Limb (tissue), 2 donors: ENCODE results near the gene PGRMC1.
"Not testable (repeated sequence)": the region's sequence is repeated elsewhere in the genome, so short reads cannot be mapped to it uniquely, and the experiment has no call there.

Source experiments
- DNase-seq, 2 donors: peaks; one replicate each; pipeline ENCODE4 v3.0.0-alpha.2; 2016; ENCODE audit errors: extremely low spot score in 2 of 2

The PGRMC1 gene

GRCh38 chrX:119235872-119236622 lies at the start of gene PGRMC1:
TSS of gene PGRMC1 (plus strand) at chrX:119236285. CDS start at chrX:119236364, 79 bp downstream.
- peak; percentile 74 to 84 for DNase-seq

- no peak for DNase-seq
Observed at GRCh38 chrX:119186763-119187162, 49.3 kb upstream of the PGRMC1 start.

- DNase-seq, result no peak
Observed at GRCh38 chrX:119187298-119187697, 48.8 kb upstream of the PGRMC1 start.

- DNase-seq, result no peak
Observed at GRCh38 chrX:119189115-119189514, 47.0 kb upstream of the PGRMC1 start.

- DNase-seq, result peak in 1 of 2 donors; percentile 30
Observed at GRCh38 chrX:119189595-119189994, 46.5 kb upstream of the PGRMC1 start.

- peak in 1 of 2 donors; percentile 41 for DNase-seq
Observed at GRCh38 chrX:119190091-119190681, 45.9 kb upstream of the PGRMC1 start.

GRCh38 chrX:119190831-119191230 lies 45.3 kb upstream of the PGRMC1 start:
- peak; percentile 50 to 67 for DNase-seq

- no peak for DNase-seq
Observed at GRCh38 chrX:119194621-119195020, 41.5 kb upstream of the PGRMC1 start.

GRCh38 chrX:119201570-119201969 lies 34.5 kb upstream of the PGRMC1 start:
- no peak for DNase-seq

- no peak for DNase-seq
Observed at GRCh38 chrX:119206203-119206602, 29.9 kb upstream of the PGRMC1 start.

GRCh38 chrX:119207483-119207882 lies 28.6 kb upstream of the PGRMC1 start:
- DNase-seq, result not testable (repeated sequence)

GRCh38 chrX:119208401-119209057 lies 27.6 kb upstream of the PGRMC1 start:
- no peak for DNase-seq

- not testable (repeated sequence) for DNase-seq
Observed at GRCh38 chrX:119210931-119211648, 25.0 kb upstream of the PGRMC1 start.

GRCh38 chrX:119211649-119212014 lies 24.5 kb upstream of the PGRMC1 start:
- DNase-seq, result no peak

GRCh38 chrX:119218198-119218597 lies 17.9 kb upstream of the PGRMC1 start:
- DNase-seq, result no peak

GRCh38 chrX:119222932-119223331 lies 13.2 kb upstream of the PGRMC1 start:
- DNase-seq, result no peak

- no peak for DNase-seq
Observed at GRCh38 chrX:119223783-119224182, 12.3 kb upstream of the PGRMC1 start.

- peak; percentile 31 to 67 for DNase-seq
Observed at GRCh38 chrX:119226446-119226845, 9.6 kb upstream of the PGRMC1 start.

GRCh38 chrX:119228512-119229252 lies 7.4 kb upstream of the PGRMC1 start:
- no peak for DNase-seq

GRCh38 chrX:119229253-119229615 lies 6.9 kb upstream of the PGRMC1 start:
- no peak for DNase-seq

- DNase-seq, result no peak
Observed at GRCh38 chrX:119230850-119231249, 5.2 kb upstream of the PGRMC1 start.
